ENCODE results near the gene NRG3.

- TF ChIP-seq POLR2A (IDR thresholded peaks at IDR 0.05; ENCODE audit: control extremely low read depth in 1 of 2, low read depth in 2 of 2, low read length in 2 of 2) (no peak), CTCF (IDR thresholded peaks at IDR 0.05; ENCODE audit: control extremely low read depth in 1 of 3, insufficient read depth in 1 of 3, low read depth in 1 of 3, low read length in 3 of 3) (no peak), ATF2 (IDR thresholded peaks at IDR 0.05; ENCODE audit: low read length) (no peak)
These were observed 419.9 kb downstream of the NRG3 start for GRCh38 chr10:82294874-82295378.
